Fibroblast of the conjunctiva (primary cell): ENCODE results near the gene ATXN1.
"Not testable (repeated sequence)": the region's sequence is repeated elsewhere in the genome, so short reads cannot be mapped to it uniquely, and the experiment has no call there.

Experiments used
- DNase-seq: peaks from one replicate; pipeline ENCODE4 v3.0.0-alpha.2; 2010; ENCODE audit warnings: low read depth

ATXN1 gene

DNA sequence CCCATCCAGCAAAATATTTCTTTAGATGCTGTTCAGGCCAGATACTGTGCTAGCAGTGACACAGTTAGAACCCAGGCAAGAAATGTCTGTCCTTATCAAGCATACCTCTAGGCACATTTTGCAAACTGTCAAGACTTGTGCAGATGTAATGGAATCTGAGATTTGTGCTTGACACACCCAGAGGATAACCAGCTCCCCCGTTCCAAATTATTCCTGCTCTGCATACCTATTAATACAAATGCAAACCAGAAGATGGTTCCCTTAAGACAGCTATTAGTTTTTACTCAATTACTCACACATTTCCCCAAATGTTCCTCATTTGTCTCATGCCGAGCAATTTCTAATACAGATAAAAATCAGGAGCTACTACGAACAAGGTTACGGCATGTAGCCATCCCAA lies 40.4 kb downstream of the ATXN1 start:
- DNase-seq = no peak

DNA sequence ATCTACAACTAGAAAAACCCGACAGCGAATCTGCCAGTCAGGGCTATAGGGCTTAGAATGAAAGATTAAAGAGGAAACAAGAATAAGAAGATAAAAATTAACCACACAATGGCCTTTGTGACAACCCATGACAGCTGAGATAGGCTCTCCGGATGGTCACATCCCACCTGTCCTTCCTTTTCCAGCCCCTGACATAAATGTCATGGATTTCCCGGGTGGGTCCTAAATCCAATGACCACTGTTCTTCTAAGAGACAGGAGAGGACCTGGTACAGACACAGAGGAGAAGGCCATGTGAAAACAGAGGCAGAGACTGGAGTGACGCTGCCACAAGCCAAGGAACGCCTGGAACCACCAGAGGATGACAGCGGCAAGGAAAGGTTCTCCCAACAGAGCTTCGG lies 41.8 kb downstream of the ATXN1 start:
- DNase-seq = no peak

DNA sequence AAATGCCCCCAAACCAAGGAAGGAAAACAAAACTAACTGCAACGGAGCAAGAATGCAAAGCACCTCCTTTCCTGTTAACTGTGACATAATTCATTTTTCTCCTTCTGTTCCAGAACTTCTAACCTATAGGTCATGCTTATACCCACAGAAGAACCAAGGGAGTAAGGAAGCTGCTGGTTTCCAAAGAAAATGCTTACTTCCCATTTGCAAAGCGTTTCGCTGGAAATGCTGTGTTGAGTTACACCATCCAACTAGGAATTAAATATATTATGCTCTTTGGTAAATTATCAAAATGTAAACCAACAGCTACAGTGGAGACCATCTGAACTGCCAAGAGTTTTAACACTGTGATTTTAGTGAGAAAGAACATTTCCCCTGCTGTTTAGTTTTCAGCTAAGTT lies 42.9 kb downstream of the ATXN1 start:
- DNase-seq = no peak

DNA sequence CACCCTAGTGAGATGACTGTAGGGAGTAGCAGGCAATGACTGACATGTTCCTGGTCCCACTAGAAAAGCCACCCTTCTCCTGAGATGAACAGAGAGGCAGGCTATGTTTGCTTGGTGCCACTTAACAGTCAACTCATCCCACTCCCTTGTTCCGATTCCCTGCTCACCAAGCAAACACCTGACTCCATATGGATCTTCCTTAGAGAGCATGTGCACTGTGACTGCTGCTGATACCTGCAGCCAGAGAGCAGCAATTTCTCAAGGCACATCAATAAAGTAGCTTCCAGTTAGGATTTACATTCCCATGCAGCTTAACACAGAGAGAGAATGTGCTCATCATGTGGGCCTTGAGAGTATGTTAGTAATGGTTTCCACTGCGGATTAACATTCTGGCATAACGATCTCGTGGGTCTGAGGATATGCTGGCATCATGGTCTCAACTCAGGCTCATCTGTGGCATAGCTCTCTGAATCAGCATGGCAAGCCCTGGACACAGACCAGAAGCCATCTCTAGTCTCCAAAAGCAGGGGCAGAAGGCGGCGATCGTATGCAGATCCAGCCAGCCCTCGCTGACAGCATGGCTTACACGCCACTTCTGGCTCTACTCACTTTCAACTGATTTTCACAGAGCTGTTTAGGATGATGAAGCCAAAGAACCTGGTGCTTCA lies 43.9 kb downstream of the ATXN1 start:
- no peak for DNase-seq

DNA sequence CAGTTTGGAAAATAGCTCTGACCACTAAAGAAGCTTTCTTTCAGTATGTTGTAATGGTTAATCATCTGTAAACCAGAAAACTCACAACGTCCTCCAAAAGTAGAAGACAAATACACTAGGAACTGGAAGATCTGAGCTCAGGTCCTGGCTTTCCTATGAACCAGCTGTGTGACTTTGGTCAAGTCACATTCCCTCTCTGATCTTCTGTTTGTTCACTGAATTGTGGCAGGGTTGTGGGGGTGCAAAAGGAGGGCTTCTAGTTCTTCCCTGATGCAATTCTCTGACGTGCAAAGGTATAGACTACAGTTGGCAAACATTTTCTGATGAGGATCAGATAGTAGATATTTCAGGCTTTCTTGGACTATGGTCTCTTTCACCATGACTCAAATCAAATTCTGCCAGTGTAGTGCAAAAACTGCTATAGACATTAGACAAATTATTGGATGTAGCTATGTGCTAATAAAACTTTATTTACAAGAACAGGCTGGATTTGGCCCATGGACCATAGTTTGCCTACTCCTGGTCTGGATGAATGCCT lies 44.9 kb downstream of the ATXN1 start:
- DNase-seq = no peak

DNA sequence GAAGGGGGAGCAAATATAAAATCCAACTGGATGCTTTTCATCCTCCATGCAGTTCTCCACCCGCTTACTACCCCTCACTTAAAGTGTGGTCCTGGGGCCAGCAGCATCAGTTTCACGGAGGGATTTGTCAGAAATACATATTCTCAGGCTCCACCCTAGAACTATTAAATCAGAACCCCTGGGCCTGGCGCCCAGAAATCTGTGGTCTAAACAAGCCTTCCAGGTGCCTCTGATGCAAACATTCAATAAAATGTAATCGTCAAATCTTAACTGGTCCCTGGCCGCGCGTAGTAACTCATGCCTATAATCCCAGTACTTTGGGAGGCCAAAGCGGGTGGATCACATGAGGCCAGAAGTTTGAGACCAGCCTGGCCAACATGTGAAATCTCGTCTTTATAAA lies 47.7 kb downstream of the ATXN1 start:
- DNase-seq = no peak

DNA sequence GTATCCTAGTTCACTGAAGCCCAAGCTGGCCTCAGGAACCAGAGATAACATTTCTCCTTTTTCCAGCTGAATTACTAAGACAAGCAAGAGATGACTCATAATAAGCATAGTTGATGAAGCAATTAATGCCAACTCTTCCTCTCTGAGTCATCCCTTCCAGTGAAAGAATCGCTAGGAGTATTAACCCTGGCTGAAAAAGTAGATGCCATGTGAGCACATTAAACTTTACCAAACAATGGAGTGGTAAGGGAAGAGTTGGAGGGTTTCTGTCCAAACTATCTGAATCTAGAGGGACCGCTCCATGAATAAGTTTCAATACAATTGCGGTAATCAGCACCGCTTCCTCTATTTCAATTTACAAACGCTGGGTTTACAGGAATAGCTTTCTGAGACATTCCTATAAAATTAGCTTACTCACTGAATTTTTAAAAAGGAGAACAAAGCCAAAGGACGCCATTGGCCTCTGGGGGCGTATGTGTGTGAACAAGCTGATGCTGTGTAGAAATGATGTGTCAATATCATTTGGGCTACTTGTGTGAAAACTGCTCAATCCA lies 48.3 kb downstream of the ATXN1 start:
- peak; percentile 89 for DNase-seq

DNA sequence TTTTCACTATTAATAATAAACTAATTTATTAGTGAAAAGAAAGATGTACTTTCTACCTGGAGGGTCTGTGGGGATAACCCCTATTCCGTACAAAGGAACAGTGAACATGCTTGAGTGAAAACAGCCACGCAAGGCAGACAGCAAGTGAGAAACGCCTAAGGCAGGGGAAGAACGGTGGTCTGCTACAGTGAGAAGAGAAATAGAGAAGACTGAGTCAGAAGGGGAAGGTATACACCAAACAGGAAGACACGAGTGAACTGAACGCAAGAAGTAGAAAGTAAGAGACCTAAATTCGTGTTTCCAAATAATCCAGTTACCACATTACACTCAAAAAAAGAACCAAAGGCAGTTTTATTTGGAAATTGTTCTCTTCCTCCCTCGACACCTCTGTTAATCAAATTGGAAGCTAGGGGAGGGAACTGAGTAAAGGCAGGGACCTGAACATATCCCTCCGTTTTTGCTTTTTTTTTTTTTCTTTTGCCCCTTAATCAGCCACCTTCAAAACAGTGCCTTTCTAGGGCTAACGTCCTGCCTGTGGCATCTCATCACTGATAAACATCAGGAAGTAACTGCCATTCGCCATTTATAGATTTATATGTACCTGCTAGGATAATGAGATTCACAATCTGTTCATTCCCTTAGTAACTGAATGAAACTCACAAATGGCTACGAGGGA lies 48.9 kb downstream of the ATXN1 start:
- no peak for DNase-seq

DNA sequence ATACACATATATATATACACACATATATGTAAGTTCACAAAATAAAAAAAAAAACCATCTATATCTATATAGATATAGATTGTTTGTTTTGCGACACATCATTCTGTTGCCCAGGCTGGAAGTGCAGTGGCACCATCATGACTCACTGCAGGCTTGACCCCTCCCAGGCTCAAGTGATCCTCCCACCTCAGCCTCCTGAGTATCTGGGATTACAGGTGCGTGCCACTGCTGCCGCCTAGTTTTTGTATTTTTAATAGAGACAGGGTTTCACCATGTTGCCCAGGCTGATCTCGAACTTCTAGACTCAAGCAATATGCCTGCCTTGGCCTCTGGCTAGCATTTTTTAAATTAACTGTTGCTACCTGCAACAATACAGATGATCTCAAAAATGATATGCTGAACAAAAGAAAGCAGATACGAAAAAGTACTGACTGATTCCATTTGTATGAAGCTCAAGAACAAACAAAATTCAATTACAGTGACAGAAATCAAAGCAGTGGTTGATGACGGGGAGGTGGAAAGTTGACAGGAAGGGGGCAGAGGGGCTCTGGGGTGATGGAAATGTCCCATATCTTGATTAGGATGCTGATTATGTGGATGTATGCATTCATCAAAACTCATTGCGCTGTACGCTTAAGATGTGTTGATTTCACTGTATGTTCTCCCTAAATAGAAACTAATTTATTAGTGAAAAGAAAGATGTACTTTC lies 49.6 kb downstream of the ATXN1 start:
- no peak for DNase-seq

DNA sequence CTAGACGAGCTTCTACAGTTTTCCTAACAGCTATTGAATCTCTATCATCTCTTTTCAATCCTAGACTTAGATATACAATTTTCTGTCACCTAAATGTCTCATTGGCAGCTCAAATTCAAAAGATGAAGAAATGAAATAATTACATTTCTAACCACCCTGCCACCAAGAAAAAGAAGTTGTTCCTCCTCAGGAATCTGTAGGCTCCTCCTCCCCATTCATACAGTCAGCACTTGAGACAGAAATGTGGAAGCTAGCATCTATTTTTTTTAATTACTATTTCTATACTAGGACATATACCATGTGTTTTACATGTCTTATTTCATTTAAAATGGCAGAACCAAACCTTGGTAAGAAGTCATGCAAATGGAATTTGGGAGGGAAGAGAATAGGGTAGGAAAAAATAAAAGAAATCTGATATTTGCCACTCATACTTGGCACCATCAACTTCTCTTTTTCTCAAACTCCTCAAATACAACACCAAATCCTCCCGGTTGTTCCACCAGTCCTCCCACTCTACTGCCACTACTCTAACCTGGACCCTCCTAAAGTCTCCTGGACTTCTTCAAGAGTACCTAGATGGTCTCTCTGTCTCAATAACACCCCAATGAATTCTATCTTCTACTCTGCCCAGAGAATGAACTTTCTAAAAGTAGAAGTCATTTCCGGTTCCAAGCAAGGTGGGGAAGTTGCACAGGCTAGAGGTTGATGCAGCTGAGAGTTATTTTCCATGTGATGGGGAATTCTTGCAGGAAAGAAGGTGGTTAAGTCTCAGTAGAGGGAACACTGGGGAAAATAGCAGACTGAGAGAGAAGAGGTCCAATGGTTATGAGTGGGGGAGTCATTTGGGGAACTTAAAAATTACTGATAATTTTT lies 54.1 kb downstream of the ATXN1 start:
- no peak for DNase-seq

DNA sequence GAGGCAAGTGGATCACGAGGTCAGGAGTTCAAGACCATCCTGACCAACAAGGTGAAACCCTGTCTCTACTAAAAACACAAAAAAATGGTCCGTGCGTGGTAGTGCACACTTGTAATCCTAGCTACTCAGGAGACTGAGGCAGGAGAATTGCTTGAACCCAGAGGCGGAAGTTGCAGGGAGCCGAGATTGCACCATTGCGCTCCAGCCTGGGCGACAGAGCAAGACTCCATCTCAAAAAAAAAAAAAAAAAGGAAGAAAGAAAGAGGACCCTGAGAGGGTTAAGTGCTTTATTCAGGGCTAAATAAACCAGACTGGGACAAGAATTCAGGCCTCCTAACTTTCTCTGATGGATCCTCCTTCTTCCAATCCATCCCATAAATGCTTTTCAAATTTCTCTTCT lies 54.8 kb downstream of the ATXN1 start:
- DNase-seq = not testable (repeated sequence)

DNA sequence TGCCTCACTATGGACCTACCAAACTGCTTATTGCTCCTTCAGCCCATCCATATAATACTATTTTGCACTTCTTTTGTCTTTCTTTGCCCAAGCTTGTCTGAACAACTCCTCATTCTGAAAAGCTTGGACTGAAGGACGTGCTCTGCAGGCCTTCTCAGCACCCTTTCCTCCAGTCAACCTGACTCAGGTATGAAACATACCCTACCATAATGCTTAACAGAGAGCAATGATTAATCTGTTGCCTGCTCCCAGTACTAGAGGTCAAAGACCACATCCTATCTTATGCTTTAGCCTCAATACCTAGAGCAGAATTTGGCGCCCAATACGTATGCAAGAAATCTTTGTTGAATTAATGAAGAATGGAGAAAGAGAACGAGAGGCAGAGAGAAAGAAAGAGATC lies 55.2 kb downstream of the ATXN1 start:
- no peak for DNase-seq

DNA sequence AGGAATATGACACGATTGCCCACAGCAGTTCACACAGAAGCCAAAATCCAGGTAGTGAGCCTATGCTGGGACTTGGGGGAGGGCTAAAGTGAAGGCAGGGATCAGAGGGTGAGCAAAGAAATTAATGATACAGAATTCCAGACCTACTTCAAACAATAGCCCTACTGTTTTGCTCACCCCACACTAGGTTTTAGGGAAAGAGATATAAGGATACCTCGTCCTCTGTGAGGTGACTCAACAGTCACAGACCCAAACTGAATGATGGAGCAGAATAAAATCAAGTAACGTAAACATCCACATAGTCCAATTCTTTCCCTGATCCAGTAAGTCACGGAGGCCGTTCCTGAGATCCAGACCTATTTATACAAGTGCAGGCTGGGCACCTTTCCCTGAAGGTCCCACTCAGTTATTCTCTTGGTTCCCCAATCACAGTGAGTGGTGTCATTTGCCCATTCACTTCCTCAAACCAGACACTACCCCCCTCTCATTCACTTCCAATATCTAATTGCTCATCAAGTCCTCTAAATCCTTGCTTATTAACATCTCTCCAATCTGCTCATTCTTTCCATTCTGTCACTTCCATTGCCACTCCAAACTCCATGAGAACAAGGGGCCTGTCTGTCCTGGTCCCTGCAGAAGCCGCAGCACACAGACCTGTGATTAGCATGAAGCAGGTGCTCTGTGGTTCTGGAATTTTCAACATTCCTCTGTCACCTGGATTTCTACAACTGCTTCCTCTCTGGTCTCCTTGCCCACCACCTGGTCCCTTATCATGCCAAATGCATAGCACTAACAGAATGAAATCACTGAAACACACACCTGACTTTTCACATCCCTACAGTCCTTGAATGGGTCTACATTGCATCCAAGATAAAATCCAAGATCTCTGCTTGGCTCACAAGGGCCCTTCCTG lies 55.9 kb downstream of the ATXN1 start:
- DNase-seq = no peak

DNA sequence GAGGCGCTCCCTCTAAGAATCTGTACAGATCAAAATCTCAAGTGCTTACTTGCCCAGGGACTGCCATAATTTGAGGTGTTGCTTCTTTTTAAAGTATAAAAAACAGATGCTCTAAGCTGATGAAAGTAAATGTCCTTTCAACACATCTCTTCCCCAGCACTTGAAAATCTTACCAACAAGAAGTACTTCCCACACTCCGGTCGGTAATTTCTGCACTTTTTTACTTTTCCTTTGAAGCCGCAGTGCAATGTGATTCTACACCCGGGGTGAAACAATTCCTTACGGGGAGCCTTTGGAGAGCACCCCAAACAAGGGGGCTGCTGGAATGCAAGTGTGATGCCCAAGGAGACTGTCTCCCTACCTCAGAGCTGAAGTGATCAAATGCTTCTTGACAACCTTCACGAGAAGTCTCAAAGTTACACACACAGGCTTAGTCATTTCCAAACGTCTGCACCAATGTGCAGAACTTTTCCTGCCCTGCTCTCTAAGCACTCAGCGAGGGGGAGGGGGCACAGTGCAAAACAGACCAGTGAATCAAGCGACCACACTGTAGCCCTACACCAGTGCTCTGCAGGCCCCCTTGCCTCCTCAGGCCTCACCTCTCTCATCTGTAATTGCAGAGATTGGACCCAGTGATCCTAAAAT lies 56.7 kb downstream of the ATXN1 start:
- no peak for DNase-seq

DNA sequence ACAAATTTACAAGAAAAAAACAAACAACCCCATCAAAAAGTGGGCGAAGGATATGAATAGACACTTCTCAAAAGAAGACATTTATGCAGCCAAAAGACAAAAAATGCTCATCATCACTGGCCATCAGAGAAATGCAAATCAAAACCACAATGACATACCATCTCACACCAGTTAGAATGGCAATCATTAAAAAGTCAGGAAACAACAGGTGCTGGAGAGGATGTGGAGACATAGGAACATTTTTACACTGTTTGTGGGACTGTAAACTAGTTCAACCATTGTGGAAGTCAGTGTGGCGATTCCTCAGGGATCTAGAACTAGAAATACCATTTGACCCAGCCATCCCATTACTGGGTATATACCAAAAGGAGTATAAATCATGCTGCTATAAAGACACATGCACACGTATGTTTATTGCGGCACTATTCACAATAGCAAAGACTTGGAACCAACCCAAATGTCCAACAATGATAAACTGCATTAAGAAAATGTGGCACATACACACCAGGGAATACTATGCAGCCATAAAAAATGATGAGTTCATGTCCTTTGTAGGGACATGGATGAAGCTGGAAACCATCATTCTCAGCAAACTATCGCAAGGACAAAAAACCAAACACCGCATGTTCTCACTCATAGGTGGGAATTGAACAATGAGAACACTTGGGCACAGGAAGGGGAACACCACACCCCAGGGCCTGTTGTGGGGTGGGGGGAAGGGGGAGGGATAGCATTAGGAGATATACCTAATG lies 58.5 kb downstream of the ATXN1 start:
- not testable (repeated sequence) for DNase-seq

DNA sequence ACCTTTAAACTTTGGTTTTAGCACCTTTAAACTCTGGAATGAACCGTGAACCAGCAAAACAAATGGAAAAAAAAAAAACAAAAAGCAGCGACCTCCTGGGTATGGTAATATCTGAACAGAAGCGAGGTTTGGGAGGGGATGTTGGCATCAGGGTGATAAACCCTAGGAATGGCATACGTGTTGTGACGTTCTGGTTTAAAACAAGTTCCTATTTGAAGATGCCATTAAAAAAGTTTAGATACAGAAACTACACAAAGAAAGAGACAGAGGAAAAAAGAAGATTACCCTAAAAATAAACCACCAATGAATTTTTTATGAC lies 60.4 kb downstream of the ATXN1 start:
- no peak for DNase-seq

DNA sequence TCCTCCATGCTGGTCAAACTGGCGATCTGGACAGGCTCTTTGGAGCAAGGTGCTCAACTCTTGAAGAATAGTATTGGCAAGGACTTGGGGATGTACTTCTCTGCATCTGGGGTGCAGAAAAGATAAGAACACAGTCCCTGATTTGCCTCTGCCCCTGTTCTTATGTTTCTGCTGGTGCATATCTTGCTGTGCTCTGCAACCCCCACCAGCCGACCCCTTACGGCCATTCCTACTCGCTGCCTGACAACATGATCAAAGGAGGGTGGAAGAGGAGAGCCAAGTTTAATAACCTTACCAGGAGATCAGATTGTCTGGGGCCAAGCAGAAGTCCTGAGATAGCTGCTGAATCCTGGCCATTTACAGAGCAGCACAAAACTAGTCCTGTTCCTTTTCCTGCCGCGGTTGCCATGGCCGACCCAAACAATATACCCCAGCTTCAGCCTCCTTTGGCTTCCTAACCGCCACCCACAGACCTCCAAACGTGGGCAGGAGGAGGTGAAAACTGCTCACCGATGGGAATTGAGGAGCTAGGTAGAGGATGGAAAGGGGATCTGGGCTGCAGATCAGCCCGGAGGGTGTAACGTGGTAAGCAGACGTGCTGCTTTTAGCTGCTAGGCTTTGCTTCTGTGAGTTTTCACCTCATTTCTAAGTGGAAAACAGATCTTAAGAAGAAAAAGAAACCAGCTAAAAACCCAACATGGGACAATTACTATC lies 60.9 kb downstream of the ATXN1 start:
- no peak for DNase-seq

DNA sequence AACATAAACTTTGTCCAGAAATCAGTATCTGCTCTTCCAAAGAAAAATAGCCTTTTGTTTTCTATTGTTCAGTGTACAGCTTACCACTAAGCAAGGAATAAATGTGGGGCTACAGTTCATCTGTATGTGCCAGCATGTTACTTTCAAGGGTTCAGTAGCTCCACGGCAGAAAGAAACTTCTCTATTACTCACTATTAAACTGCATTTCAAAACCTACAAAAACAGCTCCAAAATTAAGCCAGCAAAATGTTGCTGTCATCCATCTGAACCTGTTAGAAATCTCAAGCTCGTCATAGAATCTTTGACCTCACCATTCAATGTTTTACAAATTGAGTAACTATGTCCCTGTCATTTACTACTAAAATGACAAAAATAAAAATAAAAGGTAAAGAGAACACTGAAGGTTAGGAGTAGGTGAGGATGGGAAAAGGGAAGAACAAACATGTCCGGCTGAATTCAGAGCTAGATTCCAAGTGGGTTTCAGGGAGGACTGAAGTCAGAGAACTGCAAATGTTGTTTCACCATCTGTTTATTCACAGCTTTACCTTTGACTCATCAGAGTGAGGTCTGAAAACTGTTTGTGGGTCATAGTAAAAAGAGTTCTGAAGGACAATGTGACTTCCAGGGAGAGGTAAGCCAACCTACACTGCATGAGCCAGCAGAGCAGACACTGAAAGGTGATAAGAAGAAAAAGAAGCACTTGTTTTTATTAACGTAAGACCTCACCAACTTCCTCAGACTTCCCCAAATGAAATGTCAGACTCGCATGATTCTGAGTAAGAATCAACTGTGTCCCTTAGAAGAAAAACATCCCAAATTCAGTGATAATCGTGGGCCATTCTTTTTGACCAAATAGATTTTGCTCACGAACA lies 62.0 kb downstream of the ATXN1 start:
- no peak for DNase-seq
